NOMO-1 (cell line): ENCODE data around the gene EYA4.

ENCODE experiments used
- DNase-seq, 2 experiments: peaks; one replicate each; lab custom pipeline; 2025; ENCODE audit not compliant: unreplicated experiment in 2 of 2; lab: John Stamatoyannopoulos, UW

Gene EYA4

GRCh38 chr6:133432021-133432989 lies 191.1 kb downstream of the EYA4 start:
- no peak for DNase-seq

DNA sequence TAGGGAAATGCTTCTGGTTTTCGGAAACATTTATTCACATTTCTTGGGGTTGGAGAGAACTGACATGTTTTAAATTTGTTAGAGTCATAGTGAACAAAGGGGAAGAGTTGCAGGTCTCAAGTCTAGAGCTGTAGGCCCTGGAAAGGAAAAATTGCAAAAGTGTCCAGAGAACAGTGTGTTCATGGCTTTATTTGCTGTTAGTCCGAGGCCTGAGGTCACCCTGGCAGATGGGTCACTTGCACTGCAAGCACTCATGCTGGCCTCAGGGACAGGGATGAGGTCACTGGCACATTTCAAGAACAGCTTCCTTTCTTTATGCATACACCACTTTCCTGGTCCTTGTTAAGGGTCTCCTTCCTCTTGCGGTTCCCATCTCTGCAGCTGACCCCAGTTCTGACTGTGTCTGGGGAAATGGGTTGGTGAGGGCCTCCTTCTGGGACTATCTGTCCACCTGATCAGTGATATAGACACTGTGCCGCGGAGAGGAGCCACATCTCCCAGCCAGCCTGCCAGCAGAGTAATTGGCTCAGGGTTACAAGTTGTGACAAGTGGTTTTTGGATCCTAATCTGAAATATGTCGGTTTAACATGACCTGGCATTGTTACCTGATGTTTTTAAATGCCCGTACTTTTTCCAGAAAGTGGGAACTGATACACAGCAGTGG lies 194.0 kb downstream of the EYA4 start:
- no peak for DNase-seq

DNA sequence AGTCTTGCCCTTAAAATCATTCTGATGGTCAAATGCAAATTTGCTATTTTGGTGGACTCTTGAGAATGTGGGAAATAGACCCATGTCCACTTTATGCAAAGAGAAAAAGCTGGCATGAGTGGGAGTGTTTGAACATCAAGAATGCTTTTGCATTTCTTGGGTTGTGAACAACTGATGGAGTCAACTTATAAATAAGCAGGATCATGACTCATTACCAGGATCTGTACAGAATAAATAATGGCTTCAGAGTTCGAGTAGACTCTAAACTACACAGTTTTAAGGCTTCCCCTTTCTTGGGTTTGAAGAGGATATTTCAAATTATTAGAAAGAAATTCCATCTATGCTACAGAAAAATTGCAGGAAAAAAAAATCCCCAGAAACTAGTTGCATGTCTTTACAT lies 195.5 kb downstream of the EYA4 start:
- no peak for DNase-seq

DNA sequence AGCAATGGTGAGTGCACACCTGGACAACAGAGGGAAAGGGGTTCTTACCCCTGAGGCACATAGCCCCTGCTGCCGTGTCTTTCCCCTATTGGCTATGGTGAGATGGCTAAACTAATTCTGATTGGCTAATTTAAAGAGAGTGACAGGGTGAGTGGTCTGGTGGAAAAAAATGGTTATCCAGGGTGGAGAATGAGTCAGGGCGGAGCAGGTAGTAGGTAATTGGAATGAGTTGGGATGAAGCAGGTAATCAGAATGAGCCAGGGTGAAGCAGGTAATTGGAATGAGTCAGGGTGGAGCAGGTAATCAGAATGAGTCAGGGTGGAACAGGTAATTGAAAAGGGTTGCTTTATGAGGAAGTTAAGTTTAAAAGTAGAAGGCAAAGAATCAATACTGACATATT lies 200.3 kb downstream of the EYA4 start:
- DNase-seq = no peak

DNA sequence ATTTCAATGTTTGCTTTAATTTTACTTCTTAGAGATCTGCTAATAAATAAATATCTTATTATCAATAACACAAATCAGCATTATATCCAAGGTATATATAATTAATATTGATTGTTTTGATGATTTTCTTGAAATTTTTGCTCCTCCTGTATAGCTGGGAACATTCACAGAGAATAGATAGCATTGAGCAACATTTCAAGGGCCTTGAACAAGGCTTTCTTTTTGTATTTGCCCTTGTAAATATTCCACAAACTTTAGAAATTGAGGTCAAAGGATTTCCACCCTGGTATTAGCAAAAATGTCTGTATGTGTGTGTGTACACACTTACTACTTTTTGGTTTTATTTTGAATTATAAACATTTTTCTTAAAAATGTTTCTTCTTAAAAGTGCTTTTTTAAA lies 205.6 kb downstream of the EYA4 start:
- no peak for DNase-seq

DNA sequence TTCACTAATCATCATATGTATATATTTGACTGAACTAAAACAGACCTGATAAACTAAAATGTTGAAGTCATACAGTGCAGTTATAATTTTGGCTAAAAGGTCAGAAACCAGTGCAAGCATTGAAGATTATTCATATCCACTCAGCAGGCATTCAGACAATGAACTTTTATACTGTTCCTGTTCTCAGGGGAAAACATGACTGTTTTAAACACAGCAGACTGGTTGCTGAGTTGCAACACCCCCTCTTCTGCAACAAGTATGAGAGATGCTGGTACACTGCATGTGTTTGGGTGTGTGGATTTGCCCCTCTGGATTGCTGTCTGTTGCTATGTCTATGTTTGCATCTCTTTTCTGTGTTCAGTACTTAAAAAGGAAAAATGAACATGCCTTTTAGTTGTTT lies 206.8 kb downstream of the EYA4 start:
- DNase-seq = no peak

GRCh38 chr6:133456439-133456838 lies 215.3 kb downstream of the EYA4 start:
- DNase-seq = no peak

GRCh38 chr6:133456944-133457343 lies 215.8 kb downstream of the EYA4 start:
- no peak for DNase-seq

- no peak for DNase-seq
Measured at GRCh38 chr6:133460101-133460500, 218.9 kb downstream of the EYA4 start.

DNA sequence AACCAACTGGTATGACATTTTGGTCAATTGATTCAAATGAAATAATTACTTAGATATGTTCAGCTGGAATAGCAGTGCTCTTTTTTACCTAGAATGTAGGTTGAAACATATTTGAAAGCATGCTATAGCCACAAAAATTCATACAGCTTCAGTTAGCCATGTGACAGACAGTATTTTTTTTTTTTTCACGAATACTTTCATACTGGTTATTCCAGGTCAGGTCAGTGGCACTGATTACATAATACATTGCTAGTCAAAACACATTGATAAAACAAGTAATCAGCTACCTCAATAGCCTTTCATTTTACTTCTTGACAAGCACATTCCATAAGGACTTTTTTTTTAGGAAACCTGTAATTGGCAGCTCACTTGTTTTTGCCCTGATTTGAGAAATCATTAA lies 222.6 kb downstream of the EYA4 start:
- no peak for DNase-seq

DNA sequence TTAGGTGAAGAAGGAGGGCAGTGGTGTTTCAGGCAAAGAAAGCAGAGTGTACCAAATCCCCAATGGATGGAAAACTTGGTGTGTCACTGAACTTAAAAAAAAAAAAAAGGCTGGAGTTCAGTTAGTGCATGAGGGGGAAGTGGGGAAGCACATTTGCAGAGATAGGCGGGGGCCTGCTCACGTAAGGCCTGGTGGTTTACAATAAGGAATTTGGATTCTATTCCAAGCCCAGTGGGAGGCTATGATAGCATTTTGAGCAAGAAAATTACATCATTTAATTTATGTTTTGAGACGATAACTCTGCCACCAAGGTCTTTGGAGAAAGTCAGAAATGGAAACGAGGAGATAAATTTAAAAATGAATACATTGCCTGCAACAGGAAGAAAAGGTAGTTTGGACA lies 225.5 kb downstream of the EYA4 start:
- DNase-seq = no peak

- DNase-seq = no peak
Measured at GRCh38 chr6:133467231-133467981, 226.2 kb downstream of the EYA4 start.

DNA sequence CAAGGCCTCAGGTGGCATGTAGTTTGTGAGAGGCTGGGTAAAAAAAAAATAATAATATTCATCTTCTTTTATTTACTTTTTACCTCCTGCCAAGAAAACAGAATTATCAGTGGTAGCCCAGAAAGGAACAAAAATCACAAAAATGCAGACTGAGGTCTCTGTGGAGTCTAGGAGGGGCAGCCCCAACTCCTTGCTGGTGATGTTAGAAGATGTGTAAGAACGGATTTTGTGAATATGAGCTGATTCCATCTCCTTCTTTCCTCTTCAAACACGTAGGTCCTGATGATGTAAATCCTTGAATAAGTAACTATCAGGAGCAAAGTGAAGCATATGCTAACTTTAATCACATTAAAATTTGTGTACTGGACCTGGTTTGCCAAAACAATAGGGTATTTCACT lies 226.8 kb downstream of the EYA4 start:
- no peak for DNase-seq

DNA sequence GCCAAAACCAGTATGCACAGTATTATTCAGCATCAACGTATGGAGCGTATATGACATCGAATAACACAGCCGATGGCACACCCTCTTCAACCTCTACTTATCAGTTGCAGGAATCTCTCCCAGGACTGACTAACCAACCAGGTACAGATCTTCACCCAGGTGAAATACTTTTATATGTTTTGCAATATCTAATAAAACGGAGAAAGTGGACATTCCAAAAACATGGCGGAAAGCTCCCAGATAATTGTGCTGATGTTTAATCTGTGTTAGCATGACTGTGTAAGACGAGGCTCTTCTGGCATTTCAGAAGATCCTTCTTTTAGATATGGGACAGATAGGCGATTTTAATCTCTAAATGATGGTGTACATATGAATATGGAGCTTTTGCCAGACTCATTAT lies 227.4 kb downstream of the EYA4 start:
- DNase-seq = no peak

GRCh38 chr6:133474516-133474915 lies 233.4 kb downstream of the EYA4 start:
- no peak for DNase-seq

DNA sequence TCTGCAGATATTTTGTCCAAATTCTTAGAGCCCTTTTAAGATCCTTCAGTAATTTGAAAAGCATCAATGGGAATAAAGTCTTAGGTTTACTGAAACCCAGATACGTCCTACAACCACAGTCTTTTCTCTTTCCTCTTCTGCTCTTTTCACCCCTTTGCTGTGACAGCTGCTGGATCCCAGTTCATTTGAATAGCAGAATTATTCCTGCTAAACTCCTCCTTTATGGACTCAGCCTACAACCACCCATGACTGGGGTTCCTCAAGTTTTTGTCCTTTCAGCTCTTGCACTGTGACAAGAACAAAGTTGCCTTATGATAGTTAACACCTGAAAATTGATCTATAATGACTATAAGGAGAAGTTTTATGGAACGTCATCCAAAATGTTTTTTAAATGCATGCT lies 237.5 kb downstream of the EYA4 start:
- no peak for DNase-seq

GRCh38 chr6:133487174-133487573 lies 246.0 kb downstream of the EYA4 start:
- no peak for DNase-seq

DNA sequence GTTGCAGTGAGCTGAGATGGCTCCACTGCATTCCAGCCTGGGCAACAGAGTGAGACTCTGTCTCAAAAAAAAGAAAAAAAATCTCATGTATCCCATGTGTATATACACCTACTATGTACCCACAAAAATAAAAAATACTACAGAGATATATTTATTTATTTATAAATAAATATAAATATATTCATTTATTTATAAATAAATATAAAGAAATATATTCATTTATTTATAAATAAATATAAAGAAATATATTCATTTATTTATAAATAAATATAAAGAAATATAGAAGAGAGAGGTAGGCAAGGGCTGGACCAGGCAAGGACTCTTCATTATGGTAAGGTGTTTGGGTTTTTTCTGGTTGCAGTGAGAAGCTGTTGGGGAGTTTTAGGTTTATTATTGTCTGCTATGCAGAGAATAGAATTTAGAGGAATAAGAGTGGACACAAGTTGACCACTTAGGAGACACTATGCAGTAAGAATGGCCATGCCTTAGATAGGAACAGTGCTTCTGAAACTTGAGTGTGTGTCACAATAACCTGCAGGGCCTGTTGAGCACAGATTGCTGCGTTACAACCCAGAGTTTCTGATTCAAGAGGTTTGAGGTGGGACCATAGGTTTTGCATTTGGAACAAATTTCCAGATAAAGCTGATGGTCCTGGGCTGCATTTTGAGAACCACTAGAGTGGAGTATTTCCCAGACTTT lies 254.2 kb downstream of the EYA4 start:
- DNase-seq = no peak

DNA sequence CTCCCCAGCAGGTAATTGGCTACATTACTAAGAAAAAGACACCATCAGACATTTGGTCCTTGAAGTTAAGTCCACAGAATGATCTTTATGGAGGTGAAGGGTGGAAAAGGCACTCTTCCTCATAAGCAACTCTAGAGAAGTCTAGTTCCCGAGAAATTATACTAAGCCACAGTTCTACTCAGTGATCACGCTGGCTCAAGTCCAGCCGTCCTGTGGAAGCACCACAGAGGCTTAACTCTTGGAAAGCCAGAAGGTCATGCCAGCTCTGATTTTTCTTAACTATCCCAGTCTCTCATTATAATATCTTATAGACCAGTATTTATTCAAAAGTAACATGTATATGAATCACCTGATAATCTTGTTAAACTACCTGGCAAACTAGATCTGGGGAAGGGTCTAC lies 258.5 kb downstream of the EYA4 start:
- DNase-seq = no peak

DNA sequence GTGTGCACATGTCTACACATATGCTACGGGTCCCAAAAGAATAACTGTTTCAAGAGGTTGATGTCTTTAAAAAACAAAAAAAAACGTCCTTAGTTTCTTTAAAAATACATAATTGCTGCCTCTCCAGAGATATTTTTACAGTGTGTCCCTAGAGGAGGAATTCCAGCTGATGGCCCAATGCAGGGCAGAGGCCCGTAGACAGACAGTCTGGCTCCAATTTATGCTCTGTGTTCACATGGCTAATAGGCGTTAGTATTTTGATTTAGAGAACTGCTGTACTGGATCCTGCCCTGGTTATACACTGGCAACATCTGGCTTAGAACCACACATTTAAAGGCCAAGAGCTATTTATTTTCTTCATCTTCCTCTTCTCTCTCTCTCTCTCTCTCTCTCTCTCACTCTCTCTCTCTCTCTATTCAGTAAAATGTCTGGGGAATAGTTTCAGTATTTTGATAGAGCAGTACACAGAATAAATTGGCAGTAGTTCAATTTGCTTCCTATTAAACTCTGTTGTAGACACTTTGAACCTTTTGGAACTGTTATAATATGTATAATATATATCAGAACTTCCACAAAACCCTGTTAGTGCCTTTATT lies 260.6 kb downstream of the EYA4 start:
- DNase-seq = no peak
